ENCODE data around the gene PODN. TPM values are rescaled to one million over a fixed set of nuclear protein-coding genes. Genes with fewer than 3 reads are reported as not detected.

PODN gene
- total RNA-seq, 1 donor from 2014 or later, result 245 TPM

DNA sequence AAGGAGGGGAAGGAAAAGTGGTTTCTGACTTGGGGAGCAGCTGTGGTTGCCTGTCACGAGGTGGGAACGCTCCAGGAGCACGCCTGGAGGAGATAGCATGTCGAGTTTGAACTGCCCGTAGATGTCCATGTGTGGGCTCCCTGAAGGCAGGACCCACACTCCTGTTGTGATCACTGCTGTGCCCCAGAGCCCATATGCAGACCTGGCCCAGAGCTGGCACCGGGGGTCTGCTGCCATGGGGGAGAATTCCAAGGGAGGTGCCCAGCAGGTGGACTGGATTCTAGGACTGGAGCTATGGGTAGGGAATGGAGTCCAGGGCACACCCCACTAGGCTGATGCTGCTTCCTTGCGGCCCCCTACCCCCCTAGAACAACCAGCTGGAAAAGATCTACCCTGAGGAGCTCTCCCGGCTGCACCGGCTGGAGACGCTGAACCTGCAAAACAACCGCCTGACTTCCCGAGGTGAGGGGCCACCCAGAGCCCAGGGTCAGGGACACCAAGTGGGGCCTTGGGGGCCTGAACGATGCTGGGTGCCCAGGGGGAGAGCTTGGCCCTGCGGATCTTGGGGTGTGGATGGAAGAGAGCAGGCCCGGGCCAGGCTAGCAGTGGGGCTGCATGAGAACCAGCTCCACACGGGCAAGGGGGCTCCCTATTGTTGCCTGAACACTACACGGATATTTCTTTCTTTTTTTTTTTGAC, 9.3 kb downstream of the PODN start:
- Histone ChIP-seq H3K4me3 (no peak overlapping the region), H3K27ac (no peak overlapping the region), H3K4me1 (no peaks in the 10 kb centered on the region), H3K36me3 (no peaks in the 10 kb centered on the region), H3K27me3 (no peaks in the 10 kb centered on the region), H3K9me3 (no peaks in the 10 kb centered on the region)
- intact Hi-C loops (cut with DNase I), result no loop called here
- peak; percentile 4 to 57 for DNase-seq (ENCODE audit: low spot score in 2 of 2)
- TF ChIP-seq, protein P1, sequence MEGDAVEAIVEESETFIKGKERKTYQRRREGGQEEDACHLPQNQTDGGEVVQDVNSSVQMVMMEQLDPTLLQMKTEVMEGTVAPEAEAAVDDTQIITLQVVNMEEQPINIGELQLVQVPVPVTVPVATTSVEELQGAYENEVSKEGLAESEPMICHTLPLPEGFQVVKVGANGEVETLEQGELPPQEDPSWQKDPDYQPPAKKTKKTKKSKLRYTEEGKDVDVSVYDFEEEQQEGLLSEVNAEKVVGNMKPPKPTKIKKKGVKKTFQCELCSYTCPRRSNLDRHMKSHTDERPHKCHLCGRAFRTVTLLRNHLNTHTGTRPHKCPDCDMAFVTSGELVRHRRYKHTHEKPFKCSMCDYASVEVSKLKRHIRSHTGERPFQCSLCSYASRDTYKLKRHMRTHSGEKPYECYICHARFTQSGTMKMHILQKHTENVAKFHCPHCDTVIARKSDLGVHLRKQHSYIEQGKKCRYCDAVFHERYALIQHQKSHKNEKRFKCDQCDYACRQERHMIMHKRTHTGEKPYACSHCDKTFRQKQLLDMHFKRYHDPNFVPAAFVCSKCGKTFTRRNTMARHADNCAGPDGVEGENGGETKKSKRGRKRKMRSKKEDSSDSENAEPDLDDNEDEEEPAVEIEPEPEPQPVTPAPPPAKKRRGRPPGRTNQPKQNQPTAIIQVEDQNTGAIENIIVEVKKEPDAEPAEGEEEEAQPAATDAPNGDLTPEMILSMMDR (IDR thresholded peaks at IDR 0.05), result no peak

DNA sequence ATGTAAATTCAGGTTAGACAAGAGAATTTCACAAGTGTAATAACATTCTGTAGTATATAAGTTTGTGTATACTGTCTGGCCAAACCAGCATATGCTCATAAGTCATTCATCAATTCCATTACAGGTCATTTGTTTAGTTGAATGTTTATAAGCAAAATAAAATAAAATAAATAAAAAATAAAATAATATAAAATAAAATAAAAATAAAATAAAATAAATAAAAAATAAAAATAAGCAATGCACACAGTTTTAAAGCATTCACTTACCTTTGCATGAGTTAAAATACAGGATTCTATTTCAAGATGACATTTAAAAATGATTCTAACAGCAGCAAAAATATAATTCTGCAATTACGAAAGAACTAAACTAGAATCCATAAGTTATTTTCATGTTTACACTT, 9.9 kb downstream of the PODN start:
- Histone ChIP-seq H3K4me3 (no peak overlapping the region), H3K4me1 (no peaks in the 10 kb centered on the region), H3K36me3 (no peaks in the 10 kb centered on the region), H3K9me3 (no peaks in the 10 kb centered on the region), H3K27ac (no peak overlapping the region), H3K27me3 (no peaks in the 10 kb centered on the region)
- TF ChIP-seq, protein P1 (IDR thresholded peaks at IDR 0.05), result no peak
- intact Hi-C loops (cut with DNase I), result no loop called here
- DNase-seq (ENCODE audit: low spot score in 2 of 2), result no peak

DNA sequence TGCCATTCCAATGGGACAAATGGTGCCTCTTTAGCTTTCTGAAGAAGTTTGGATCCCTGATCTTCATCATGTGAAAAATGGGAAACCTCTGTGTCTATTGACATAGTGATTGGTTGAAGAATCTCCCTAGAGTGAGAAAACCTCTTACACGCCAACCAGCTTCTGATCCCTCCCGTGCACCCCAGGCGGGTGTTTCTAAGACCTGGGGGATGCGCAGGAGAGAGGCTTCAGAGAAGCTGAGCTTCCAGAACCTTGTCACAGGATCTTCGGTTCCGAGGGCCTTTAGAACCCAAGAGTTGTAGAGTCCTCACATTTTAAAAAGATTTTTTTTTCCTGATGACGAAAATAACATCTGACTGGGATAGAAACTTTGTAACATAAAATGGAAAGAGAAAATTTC, 11.3 kb downstream of the PODN start:
- intact Hi-C loops (cut with DNase I), result no loop called here
- DNase-seq (ENCODE audit: low spot score in 2 of 2), result peak in 1 of 2 donors; percentile 41
- no peak overlapping the region for H3K27ac ChIP-seq

DNA sequence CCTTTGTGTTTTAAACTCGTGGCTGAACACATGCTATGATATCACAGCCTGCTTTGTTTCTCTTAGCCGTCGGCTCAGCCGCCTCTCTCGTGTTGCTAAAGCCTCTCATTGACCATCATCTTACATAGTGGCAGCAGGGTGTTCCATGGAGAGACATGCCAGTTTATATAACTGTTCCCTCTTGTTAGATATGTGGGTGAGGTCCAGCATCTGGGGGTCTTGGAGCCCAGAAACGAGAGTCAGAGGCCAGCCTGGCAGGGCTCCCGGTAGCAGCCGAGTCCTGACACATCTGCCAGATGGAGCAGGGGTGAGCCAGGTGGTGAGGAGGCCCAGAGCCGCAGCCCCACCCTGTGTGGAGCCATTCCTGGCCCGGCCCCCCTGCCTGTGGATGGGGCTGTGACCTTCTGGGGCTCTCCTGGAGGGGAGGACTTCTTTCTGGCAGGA, 11.9 kb downstream of the PODN start:
- Histone ChIP-seq H3K27me3 (no peaks in the 10 kb centered on the region), H3K9me3 (no peaks in the 10 kb centered on the region), H3K4me3 (no peak overlapping the region), H3K27ac (peak overlapping the region in 1 of 2 donors; percentile 2), H3K4me1 (no peaks in the 10 kb centered on the region), H3K36me3 (peaks cover 0 to 2% of the 10 kb centered on the region in 2 donors)
- intact Hi-C loops (cut with DNase I), result no loop called here
- DNase-seq (ENCODE audit: low spot score in 2 of 2), result peak; percentile 8 to 62
- TF ChIP-seq, protein P1 (IDR thresholded peaks at IDR 0.05), result no peak

More for the DNA sequence above, 11.3 kb downstream of the PODN start:
- TF ChIP-seq, protein P1 (IDR thresholded peaks at IDR 0.05), result no peak
- Histone ChIP-seq H3K27me3 (no peaks in the 10 kb centered on the region), H3K4me3 (no peak overlapping the region), H3K4me1 (no peaks in the 10 kb centered on the region), H3K9me3 (no peaks in the 10 kb centered on the region), H3K36me3 (no peaks in the 10 kb centered on the region)

DNA sequence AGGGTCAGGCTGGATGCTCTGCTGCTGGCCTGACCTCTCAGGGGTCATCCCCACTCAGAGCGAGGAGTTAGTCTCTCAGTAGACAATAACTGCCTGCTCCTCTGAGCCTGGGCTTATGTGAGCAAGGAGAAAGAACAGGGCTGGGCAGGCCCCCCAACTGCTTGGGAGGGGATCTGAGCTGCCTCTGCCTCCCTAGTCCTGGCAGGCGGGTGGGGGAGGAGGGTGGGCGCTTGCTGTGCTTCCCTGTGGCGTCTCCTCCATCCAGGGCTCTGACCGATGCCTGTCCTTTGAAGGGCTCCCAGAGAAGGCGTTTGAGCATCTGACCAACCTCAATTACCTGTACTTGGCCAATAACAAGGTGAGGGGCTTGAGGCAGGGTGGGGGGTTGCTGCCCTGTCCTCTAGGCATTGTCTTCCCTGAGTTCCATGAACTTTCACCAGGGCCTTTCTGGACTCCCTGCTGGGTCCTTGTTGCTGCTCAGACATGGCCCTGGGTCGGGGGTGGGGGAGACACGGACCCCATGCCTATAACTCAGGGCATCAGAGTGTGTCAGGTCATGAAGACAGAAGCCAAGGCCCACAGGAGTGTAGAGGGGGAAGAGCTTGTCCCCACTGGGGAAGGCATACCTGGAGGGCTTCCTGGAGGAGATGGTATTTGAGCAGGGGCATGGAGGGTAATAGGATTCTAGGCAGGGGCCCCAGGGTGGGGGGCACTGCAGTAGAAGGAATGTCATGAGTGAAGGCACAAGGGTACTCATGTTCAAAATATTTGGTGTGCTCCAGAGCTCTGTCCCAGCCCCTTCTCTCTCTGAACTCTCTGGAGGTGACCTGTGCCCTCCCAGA, 12.5 kb downstream of the PODN start:
- H3K36me3 ChIP-seq, result peaks cover 0 to 3% of the 10 kb centered on the region in 2 donors
- no peaks in the 10 kb centered on the region for H3K9me3 ChIP-seq
- intact Hi-C loops (cut with DNase I), result no loop called here
- H3K4me3 ChIP-seq, result no peak overlapping the region
- H3K27ac ChIP-seq, result peak overlapping the region in 1 of 2 donors; percentile 2
- DNase-seq (ENCODE audit: low spot score in 2 of 2), result peak in 1 of 2 donors; percentile 53
- H3K4me1 ChIP-seq, result no peaks in the 10 kb centered on the region
- H3K27me3 ChIP-seq, result no peaks in the 10 kb centered on the region
- TF ChIP-seq, protein P1 (IDR thresholded peaks at IDR 0.05), result no peak

Measured in ascending aorta (tissue), 2 donors.